PC-3 (cell line): ENCODE data around the gene TBC1D8.

Experiments used
- CTCF ChIP-seq: fragments of 300-600 bp; sonication (generic); conservative IDR thresholded peaks from 2 replicates; pipeline ENCODE4 v1.5.1; 2017; ENCODE audit warnings: antibody characterized with exemption, low read depth, mild to moderate bottlenecking, low read length
- EZH2 ChIP-seq: fragments of 300-600 bp; sonication (generic); IDR thresholded peaks from one replicate; pipeline ENCODE4 v1.6.1; 2017; ENCODE audit warnings: antibody characterized with exemption, mild to moderate bottlenecking, low read length; ENCODE audit not compliant: unreplicated experiment
- EZH2phosphoT487 ChIP-seq: fragments of 300-600 bp; sonication (generic); IDR thresholded peaks from 2 replicates; pipeline ENCODE4 v1.6.1; 2018; ENCODE audit warnings: mild to moderate bottlenecking, antibody characterized with exemption, low read length, borderline replicate concordance

GRCh38 chr2:100971221-100971620 lies 180.0 kb downstream of the TBC1D8 start:
- TF ChIP-seq CTCF (no peak), EZH2 (no peak), EZH2phosphoT487 (no peak)
